A549 treated with AZD9567 at 1 μM for 4 hours (cell line): ENCODE measurements around the gene SNRPF. TPM values are rescaled to one million over a fixed set of nuclear protein-coding genes. Genes with fewer than 3 reads are reported as not detected.

Experiments
- total RNA-seq: library from RNA; stranded (reverse); fragments of 200-300 nt; extraction: Qiagen RNA extraction; gene quantifications from 5 replicates; pipeline ENCODE4 v1.2.3, GENCODE V29; 2022; ENCODE audit not compliant: insufficient read depth

The SNRPF gene
- total RNA-seq, result 114 to 172 TPM (median 121 TPM) in 5 replicates

DNA sequence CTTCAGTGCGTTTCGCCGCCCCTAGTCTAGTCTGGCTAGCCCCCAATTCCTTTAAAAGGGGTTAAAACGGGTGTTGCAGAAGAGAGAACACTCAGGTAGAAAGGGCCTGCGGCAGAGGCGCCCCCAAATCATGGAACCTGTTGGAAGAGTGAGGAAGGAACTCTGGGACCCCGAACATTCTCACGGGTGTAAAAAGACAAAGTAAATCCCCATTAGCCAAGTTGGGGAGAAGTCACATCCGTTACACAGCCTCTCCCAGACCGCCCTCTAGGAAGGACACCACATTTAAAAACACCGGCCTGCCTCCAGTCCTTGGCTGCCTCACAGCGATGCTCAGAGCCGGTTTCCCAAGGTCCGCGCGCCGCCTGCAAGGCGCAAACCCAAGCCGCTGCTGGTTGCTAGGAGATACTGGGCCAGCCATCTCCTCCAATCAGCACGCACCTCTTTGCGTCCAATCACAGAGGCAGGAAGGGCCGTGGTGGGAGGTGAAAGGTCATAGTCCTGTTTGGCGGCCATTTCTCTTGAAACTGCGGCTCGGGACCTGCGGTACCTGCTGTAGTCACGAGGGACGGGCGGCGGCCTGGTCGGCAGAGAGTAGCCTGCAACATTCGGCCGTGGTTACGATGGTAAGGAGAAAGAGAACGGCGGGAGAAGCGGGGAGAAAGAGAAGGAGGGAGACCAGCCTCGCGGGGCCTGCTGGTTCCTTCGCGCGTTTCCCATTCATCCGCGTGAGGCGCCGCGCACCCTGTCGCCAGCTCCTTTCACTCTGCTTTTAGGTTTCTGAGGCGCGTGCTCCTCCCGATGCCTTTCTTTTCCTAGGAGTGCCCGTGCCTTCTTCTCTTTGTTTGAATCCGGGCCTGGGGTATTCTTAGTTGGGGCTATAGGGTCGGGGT, at the start of gene SNRPF:
SNRPF (plus strand) TSS at position 502 of the 893 bp plus-strand sequence; CDS start at position 624, 122 bp downstream.

Other genes with a start within 250 kb of the SNRPF start
- 39.5 to 48.6 TPM (median 42.5 TPM) in 5 replicates for gene NTN4, start 68.2 kb upstream of the SNRPF start, total RNA-seq
- 0.07 to 0.76 TPM (median 0.10 TPM) in 5 replicates for gene CCDC38, start 83.7 kb downstream of the SNRPF start, total RNA-seq
- gene AMDHD1, start 84.4 kb downstream of the SNRPF start, total RNA-seq, result 2.3 to 3.0 TPM (median 2.7 TPM) in 4 of 5 replicates, not detected in the other
- 0.28 to 0.54 TPM (median 0.40 TPM) in 4 of 5 replicates, not detected in the other for gene HAL, start 137.4 kb downstream of the SNRPF start, total RNA-seq
- 96.4 to 136 TPM (median 102 TPM) in 5 replicates for gene LTA4H, start 176.6 kb downstream of the SNRPF start, total RNA-seq